MM.1S (cell line): ENCODE data around the gene METTL9.

ENCODE experiments used
- CTCF ChIP-seq: fragments of 300-600 bp; sonication (generic); IDR thresholded peaks from 2 replicates; pipeline ENCODE4 v1.5.1; 2016; ENCODE audit warnings: antibody characterized with exemption, low read length, mixed read lengths
- EZH2 ChIP-seq: fragments of 300-600 bp; sonication (generic); optimal IDR thresholded peaks from 2 replicates; pipeline ENCODE3; 2017; ENCODE audit warnings: low read depth, mild to moderate bottlenecking, antibody characterized with exemption, low read length, mixed read lengths
- EZH2phosphoT487 ChIP-seq: fragments of 300-600 bp; sonication (generic); IDR thresholded peaks from 2 replicates; pipeline ENCODE4 v1.6.1; 2018; ENCODE audit warnings: antibody characterized with exemption, low read length

- no peak for TF ChIP-seq EZH2
- TF ChIP-seq CTCF, result no peak
- TF ChIP-seq EZH2phosphoT487, result no peak
Observed at GRCh38 chr16:21597561-21598030, 1.8 kb upstream of the METTL9 start.
